NCI-H2196 treated with DMSO at 0.1 percent for 48 hours (cell line): ENCODE data around the gene ABCA7.
A peak's percentile ranks its signal among the peaks of the same experiment; 100 is the strongest.
"Not testable (repeated sequence)": the region's sequence is repeated elsewhere in the genome, so short reads cannot be mapped to it uniquely, and the experiment has no call there.

Experiments used
- DNase-seq: peaks from one replicate; lab custom pipeline; 2025; ENCODE audit not compliant: unreplicated experiment; lab: John Stamatoyannopoulos, UW

ABCA7 gene

DNA sequence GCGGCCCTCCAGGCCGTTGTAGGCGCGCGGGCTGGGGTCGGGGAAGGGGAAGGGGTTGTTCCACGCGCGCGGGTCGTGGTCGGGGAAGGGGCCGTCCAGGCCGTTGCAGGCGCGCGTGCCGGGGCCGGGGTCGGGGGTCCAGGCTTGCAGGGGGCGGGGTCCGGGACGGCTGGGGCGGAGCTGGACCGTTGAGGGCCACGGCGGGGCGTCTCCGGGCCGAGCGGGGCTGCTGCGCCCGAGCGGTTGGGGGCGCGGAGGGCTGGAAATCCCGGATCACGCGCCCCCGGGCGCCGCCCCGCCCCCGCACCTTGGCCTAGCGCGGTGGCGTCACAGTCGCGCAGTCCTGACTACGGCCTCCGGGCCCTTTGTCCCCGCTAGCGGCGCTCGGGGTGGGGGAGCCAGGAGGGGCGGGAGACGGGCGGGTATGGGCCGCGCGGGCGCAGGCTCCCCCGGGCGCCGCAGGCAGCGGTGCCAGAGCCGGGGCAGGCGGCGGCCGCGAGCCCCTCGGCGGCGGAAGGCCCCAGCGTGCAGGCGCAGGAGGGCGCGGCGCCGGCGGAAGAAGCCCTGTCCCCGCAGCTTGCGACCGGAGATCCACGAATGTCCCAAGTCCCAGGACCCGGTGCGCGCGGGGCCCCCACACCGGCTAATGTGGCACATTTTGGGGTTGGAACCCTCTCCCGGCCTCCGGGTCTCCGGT lies 64.6 kb downstream of the ABCA7 start:
- peak; percentile 47 for DNase-seq

DNA sequence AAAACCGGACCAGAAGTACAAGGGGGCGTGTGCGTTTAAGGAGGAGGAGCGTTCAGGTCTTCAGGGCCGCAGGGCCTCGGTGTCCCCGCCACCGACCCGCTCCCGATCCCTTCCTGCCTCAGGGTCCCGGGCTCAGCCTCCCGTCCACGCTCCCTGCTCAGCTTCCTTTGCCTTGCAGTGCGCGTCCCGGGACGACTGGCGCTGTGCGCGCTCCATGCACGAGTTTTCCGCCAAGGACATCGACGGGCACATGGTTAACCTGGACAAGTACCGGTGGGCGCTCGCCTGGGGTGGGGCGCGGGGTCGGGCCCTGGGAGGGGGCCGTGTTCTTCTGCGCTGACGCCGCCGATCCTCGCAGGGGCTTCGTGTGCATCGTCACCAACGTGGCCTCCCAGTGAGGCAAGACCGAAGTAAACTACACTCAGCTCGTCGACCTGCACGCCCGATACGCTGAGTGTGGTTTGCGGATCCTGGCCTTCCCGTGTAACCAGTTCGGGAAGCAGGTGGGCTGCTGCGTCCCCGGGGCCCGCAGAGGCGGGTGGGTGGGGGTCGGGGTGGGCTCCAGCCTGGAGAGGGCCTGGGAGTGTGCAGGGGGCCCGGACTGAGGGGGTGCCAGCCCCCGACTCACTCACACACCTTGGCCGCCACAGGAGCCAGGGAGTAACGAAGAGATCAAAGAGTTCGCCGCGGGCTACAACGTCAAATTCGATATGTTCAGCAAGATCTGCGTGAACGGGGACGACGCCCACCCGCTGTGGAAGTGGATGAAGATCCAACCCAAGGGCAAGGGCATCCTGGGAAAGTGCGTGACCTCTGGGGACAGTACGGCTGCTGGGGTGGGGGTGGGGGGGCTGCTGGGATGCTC lies 65.3 kb downstream of the ABCA7 start:
- no peak for DNase-seq

DNA sequence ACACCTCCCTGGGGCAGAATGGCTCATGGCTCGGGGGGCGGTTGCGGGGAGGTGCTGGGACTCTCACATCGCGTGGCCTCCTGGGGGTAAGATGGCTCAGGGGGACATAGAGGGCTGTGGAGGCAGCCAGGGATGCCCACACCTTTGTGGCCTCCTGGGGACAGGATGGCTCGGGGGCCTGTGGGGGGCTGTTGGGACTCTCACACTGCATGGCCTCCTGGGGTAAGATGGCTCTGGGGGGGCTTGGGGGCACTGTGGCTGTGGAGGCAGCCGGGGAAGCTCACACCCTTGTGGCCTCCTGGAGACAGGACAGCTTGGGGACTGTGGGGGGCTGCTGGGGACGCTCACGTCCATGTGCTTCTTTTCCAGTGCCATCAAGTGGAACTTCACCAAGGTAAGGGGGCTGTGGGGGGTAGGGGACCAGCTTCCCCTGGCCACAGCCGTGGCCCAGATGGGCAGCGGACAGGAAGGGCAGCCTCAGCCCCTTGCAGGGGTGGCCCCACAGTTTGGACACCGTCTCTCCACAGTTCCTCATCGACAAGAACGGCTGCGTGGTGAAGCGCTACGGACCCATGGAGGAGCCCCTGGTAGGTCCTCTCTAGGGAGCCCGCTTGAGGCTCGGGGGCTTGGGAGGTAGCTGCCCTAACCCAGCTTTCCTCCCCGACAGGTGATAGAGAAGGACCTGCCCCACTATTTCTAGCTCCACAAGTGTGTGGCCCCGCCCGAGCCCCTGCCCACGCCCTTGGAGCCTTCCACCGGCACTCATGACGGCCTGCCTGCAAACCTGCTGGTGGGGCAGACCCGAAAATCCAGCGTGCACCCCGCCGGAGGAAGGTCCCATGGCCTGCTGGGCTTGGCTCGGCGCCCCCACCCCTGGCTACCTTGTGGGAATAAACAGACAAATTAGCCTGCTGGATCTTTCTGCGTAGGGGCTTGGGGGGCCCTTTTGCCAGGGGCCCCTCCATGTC lies 66.2 kb downstream of the ABCA7 start:
- no peak for DNase-seq

DNA sequence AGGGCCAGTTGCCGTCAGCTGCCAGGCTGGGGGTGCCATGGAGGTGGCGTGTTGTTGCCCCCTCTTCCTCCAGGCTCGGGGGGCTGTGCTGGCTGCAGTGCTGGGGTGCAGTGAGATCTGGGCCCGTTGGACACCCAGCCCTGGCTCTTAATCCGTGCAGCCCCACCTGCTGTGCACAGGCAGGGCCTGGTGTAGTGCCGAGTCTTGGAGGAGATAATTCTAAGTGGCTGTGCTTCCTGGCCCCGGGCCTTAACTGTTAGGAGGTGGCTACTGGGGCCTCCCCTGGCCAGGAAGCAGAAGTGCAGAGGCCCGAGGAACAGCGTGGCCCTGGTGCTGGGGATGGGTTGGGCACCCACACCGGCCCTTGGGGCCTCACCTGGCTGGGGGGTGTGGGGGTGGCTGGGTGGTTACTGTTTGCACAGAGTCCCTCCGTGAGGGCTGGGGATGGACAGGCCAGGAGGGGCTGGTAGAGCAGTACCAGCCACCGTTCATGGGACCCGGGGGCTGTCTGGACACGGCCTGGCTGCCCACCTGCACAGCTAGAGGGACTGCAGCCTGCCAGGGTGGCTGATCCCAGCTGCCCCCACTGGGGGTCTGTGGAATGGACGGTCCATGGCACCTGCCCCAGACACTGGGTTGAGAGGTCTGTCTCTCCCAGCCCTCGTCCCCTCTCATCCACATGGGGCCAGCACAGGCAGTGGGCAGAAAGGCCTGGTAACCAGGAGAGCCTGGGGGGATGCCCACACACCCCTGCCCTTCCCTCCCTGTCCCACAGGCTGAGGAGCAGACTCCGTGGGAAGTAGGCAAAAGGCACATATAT lies 67.1 kb downstream of the ABCA7 start:
- DNase-seq, result no peak

DNA sequence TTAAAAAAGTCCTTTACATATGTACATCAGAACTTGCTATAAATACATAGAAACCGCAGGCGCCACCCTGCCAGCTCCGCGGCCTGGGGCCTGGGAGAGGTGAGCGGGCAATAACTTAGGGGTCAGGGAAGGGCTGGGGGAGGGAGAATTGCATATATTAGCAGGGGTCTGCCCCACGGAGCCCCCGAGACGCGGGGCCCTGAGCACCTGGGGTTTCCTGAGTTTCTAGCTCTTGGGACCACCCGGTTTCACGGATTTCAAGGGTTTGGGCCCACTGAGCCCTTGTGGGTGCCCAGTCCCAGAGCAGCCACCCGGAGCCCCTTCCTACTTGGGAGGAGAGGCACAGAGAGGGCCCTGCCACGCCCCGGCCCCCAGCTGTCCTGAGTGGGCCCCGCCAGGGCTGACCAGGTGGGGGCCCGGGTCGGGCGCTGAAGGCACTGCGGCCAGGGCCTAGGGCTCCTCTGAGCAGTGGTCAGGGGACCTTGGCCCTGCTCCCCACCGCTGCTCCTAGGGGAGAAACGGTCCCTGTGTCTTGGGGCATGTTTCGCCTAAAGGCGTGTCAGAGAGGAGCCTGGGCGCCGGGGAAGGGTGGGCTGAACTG lies 67.9 kb downstream of the ABCA7 start:
- DNase-seq, result no peak

DNA sequence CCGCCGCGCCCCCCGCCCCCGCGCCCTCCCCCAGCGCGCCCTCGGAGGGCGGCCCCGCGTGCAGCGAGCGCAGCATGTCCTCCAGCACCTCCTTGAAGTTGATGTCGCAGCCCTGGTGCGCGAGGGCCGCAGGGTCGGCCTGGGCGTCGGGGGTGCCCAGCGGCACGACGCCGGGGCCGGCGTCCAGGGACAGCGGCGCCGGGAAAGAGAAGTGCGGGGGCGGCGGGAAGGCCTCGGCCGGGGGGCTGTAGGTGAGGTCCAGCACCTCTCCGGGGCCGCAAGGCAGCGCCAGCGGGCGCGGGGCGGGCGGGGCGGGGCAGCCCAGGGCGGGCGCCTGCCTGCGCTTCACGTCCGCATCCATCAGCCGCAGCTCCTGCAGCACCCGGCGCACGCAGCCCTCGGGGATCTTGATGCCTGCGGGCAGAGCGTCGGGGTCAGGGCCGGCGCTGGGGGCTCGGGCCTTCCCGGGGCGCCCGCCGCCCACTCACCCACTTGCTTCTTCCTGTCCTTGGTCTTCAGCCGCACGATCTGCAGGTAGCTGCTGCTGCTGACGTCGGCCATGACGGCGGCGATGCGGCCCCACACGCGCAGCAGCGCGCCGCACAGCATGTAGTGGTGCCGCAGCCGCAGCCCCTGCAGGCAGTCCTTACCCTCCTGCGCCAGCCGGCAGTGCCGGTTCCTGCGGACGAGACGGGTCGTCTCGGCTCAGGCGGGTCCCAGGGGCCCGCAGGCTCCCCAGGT lies 68.6 kb downstream of the ABCA7 start:
- no peak for DNase-seq

DNA sequence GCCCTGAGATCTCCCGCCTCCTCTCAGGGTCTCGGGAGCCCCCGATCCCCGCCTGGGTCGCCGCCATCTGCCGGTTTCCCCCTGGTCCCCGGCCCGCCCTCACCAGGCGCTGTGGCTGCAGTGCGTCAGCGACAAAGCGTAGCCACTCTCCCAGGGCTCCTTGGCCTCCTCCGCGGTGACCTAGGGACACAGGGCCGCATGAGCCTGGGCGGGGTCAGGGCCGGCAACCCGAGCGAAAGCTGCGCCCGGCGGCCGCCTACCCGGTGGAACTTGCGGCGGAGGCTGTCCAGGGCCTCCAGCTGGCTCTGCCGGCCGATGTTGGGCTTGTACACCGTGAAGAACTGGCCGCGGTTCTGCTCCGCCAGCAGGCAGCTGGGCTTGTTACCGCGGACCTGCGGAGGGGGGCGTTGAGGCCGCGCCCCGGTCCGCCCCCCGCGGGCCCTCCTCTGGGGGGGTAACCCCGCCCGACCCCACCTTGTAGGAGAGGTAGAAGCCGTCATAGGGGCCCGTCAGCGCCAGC lies 69.2 kb downstream of the ABCA7 start:
- no peak for DNase-seq

DNA sequence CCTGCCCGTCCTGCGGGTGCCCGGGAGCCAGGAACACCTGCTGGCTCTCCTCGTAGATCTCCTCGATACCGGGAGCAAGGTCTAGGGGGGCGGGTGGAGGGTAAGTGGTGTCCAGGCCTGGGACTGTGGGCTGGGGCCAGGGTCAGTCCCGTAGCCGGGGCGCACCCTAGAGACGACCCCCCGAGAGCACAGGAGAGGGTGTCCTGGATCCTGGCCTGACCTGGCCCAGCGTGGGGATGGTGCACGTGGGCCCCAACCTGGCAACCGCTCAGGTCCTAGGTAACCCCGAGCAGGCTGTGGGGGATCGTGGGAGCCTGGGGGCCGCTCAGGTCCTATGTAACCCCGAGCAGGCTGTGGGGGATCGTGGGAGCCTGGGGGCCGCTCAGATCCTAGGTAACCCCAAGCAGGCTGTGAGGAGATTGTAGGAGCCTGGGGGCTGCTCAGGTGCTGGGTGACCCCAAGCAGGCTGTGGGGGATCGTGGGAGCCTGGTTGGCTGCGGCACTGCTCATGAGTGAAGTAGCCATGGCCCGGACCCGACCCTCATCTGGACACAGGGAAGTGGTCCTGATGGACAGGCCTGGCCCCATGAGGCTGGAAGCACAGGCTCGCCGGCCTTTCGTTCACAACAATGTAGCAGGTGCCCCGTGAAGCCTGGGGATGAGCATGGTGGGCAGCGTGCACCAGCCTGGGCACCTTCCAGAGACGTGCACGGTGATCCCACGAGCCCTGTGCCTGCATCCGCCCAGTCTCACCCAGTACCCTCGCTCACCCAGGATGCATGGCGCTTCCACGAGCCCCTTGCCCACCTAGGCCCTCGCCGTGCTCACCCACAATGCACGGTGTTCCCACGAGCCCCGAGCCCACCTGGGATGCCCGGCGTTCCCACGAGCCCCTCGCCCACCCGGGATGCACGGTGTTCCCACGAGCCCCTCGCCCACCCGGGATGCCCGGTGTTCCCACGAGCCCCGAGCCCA lies 70.1 kb downstream of the ABCA7 start:
- DNase-seq, result no peak

DNA sequence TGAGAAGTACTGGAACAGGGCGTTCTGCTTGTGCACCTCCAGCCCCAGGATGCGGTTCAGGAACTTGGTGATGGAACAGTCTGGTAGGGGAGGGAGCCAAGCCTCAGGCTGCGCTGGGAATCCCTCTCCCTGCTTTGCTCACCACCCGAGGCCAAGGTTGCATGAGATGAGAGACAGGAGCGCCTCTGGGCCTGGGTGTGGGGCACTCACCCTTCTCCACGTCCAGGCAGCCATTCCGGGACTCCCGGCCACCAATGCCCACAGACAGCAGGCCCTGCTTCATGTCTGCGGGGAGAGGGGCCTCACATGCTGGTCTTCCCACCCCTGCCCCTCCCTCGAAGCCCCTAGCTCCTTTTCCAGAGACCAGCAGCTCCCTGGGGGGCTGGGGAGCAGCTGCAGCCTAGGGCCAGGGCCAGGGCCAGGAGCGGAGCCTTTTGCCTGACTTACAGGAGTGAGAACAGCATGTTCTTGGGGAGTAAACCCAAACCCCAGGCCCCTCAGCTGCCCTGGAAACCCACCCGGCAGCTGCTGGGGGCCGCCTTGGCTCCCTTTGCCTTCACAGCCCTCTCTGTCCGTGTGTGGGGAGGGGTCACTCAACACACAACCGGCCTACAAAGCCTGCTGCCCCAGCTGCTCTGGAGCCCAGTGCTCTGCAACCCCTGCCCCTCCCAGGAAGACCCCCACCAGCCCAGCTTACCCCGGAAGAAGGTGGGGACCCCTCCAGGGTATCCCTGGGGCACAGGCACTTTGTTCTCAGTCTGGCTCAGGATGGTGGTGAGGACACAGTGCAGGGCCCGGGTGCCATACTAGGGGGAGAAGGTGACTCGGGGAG lies 71.1 kb downstream of the ABCA7 start:
- DNase-seq, result no peak

DNA sequence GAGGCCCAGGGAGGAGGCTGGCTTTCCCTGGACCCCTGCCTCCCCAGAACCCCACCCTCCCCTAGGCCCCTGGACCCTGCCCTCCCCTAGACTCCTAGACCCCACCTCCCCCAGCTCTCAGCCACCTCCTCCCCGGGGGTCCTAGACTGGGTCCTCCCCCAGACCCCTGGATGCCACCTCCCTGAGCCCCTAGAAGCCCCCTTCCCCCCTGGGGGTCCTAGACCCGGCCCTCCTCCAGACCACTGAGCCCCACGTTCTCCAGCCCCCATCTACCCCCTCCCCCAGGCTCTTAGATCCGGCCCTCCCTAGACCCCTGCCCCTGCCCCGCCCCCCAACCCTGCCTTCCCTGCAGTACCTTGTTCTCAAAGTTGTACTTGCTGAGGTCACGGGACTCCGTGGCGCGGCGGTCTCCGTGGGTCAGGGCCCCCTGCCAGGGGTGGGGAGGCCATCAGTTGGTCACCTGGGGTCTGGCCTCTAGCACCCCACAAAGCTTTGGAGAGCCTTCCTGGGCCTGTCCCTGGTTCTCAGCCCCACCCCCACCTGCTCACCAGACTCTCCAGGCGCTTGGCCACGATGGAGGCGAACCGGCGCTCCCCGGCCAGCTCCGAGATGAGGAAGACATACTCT lies 71.8 kb downstream of the ABCA7 start:
- DNase-seq, result no peak

DNA sequence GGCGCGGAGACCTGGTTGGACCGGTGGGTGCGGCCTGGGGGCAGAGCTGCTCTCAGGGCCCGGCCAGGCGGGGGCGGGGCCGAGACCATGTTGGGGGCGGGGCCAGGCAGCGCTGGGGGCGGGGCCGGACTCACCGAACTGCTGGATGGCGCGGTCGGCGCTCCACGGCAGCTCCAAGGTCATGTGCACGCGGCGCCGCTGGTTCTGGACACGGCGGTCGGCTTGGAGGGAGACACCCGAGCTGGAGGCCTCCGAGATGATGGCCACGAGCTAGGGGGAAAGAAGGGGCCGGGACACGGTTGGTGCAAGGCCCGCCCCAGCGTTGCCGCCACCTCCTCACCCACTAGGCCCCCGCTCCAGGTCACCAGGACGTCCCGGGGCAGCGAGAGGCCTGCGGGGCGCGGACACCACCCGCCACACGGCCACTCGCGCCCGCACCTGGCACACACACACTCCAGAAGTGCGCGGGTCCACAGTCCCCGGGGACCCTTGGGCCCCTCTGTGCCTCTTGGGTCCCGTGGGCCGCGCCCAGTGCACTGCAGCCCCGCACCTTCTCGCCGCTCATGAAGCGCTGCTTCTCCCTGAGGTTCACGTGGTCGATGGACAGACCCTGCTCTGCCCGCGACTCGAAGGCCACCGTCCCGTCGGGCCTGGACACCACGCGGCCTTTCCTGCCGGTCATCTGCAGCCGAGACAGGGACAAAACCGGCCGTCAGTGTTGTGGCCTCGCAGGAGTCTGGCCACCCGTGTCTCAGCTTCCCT lies 72.5 kb downstream of the ABCA7 start:
- DNase-seq, result no peak

DNA sequence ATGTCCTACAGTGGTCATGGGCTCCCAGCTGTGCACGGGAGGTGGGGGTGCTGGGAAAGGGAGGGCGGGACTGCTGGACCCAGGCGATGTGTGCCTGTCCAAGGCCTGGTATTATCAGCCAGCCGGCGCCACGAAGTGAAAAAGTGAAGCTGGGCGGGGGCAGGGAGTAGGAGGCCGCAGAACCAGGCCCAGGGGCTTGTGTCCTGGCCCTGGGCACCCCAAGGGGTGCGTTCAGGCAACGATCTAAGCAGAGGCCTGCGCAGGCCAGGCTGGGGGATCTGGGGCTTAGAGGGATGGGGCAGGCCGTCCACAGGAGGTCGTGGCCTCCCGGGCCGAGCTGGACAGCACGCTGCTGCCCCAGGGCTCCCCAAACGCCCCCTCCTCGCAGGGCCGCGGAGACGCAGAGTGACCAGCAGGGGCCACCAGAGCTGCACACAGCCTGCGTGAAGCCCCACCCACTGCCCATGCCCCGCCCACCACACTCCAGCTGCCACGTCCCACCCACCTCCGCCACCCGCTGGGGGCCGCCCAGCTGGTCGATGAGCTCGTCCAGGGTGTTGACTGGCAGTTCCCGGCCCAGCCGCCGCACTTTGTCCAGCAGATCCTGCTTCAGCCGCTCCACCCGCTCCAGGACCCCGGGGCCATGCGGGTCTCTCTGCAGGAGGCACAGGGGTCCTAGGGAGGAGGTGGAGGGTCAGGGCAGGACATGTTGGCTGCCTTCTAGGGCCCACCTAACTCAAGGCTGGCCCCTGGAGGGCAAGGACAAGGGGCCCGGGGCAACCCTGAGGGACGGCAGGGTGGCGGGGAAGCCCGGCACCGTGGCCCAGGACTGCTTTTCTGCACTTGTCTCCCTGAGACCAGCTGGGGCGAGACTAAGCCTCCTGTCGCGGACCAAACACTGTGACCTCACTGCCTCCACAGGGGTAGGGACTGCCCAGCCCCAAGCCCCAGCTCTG lies 73.4 kb downstream of the ABCA7 start:
- peak; percentile 85 for DNase-seq

DNA sequence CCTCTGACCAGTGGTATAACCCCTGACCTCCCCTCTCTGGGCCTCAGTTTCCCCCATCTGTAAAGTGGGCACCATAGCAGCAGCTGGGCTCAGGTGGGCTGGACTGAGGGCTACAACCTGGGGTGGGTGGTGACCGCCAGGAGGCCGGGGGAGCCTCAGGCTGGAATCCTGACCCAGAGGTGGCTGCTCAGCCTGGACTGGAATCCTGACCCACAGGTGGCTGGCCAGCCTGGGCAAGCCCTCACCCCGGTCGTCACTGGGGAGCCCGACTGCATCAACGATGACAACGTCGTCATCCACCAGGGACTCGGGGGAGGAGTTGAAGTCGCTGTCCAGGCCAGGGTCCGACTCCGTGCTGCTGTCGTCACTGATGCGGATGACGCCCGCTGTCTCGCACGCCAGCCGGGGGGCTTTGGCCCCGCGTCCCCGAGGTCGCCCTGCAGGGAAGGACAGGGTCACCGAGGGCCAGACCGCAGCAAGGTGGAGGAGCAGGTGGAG lies 74.1 kb downstream of the ABCA7 start:
- DNase-seq, result no peak

DNA sequence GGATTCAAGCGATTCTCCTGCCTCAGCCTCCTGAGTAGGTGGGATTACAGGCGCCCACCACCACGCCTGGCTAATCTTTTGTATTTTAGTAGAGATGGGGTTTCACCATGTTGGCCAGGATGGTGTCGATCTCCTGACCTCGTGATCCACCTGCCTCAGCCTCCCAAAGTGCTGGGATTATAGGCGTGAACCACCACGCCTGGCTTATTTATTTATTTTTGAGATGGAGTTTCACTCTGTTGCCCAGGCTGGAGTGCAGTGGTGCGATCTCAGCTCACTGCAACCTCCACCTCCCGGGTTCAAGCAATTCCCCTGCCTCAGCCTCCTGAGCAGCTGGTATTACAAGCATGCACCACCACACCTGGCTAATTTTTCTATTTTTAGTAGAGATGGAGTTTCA lies 74.8 kb downstream of the ABCA7 start:
- DNase-seq, result not testable (repeated sequence)
